K562 (cell line): ENCODE results near the gene GTPBP6.

ENCODE experiments used
- FIP1L1 ChIP-seq: fragments of 200-400 bp; formaldehyde crosslinking; IDR thresholded peaks from 2 replicates; pipeline ENCODE4 v1.6.1; 2018; ENCODE audit warnings: mild to moderate bottlenecking, low read depth, low read length; ENCODE audit not compliant: poor library complexity, severe bottlenecking
- FOXA3 ChIP-seq, 2 experiments: fragments of 450-650 bp in 1 of 2; sonication (generic) in 1 of 2; formaldehyde crosslinking; IDR thresholded peaks in 1 of 2; conservative IDR thresholded peaks in 1 of 2; 2 replicates each; pipeline versions ENCODE4 v1.4.0 to v1.8.0; 2020 to 2022; ENCODE audit warnings: mild to moderate bottlenecking in 2 of 2, missing genetic modification reagents in 1 of 2
- HOXB6 ChIP-seq: fragments of 250-450 bp; sonication (Bioruptor Pico); IDR thresholded peaks from 2 replicates; pipeline ENCODE4 v1.5.1; 2022; ENCODE audit warnings: mild to moderate bottlenecking, borderline replicate concordance
- LARP7 ChIP-seq: fragments of 450-650 bp; IDR thresholded peaks from 2 replicates; pipeline ENCODE4 v1.6.1; 2016
- POLR2AphosphoS5 ChIP-seq: IDR thresholded peaks from 2 replicates; pipeline ENCODE4 v1.6.1; 2011; ENCODE audit warnings: mild to moderate bottlenecking, low read depth, low read length, moderate library complexity; ENCODE audit not compliant: control insufficient read depth, insufficient read depth
- ZNF217 ChIP-seq: sonication (generic); formaldehyde crosslinking; IDR thresholded peaks from 2 replicates; pipeline ENCODE4 v1.8.0; 2022; ENCODE audit warnings: mild to moderate bottlenecking, missing genetic modification reagents
- ZNF444 ChIP-seq: fragments of 250-450 bp; sonication (Bioruptor Pico); IDR thresholded peaks from 2 replicates; pipeline ENCODE4 v1.4.0; 2020; ENCODE audit warnings: mild to moderate bottlenecking, moderate library complexity
- TF ChIP-seq, protein P1 (sequence below), 3 experiments: fragments of 200-800 bp in 1 of 3; sonication (Bioruptor generic) in 1 of 3; sonication (generic) in 1 of 3; formaldehyde crosslinking in 1 of 3; IDR thresholded peaks; 2 replicates each; pipeline versions ENCODE4 v1.6.1 to v1.8.0; 2016 to 2022; ENCODE audit warnings: mild to moderate bottlenecking in 2 of 3, missing compliant biosample characterization in 2 of 3, missing genetic modification characterization in 2 of 3, missing genetic modification reagents in 1 of 3
- TF ChIP-seq, protein P2 (sequence below), 3 experiments: IDR thresholded peaks in 2 of 3; conservative IDR thresholded peaks in 1 of 3; 2 replicates each; pipeline ENCODE4 v1.5.1; 2011 to 2012; ENCODE audit warnings: low read length in 3 of 3, mild to moderate bottlenecking in 3 of 3, control low read depth in 2 of 3, improper control_type of control experiment in 1 of 3, inconsistent platforms in 1 of 3, low read depth in 1 of 3, mixed read lengths in 1 of 3, moderate library complexity in 1 of 3; ENCODE audit not compliant: insufficient read depth in 2 of 3
- TF ChIP-seq, protein P3 (sequence below): sonication (generic); formaldehyde crosslinking; IDR thresholded peaks from 2 replicates; pipeline ENCODE4 v1.8.1; 2023; ENCODE audit warnings: mild to moderate bottlenecking, missing genetic modification reagents
- TF ChIP-seq, protein P4 (sequence below), 2 experiments: fragments of 450-650 bp; formaldehyde crosslinking in 1 of 2; IDR thresholded peaks; 2 replicates each; pipeline versions ENCODE4 v1.4.0 to v1.6.1; 2014 to 2020; ENCODE audit warnings: mild to moderate bottlenecking in 2 of 2, borderline replicate concordance in 1 of 2, low read depth in 1 of 2
- TF ChIP-seq, protein P5 (sequence below): fragments of 250-450 bp; sonication (Bioruptor Pico); IDR thresholded peaks from 2 replicates; pipeline ENCODE4 v1.8.0; 2022; ENCODE audit warnings: inconsistent platforms, mild to moderate bottlenecking, moderate library complexity, borderline replicate concordance
- TF ChIP-seq, protein P6 (sequence below), 2 experiments: IDR thresholded peaks; 2 replicates each; pipeline ENCODE4 v1.6.1; 2011; ENCODE audit warnings: borderline replicate concordance in 1 of 2, control low read depth in 1 of 2, low read depth in 1 of 2, low read length in 1 of 2, mild to moderate bottlenecking in 1 of 2, mixed read lengths in 1 of 2, moderate library complexity in 1 of 2; ENCODE audit not compliant: insufficient read depth in 1 of 2, insufficient read length in 1 of 2, poor library complexity in 1 of 2, severe bottlenecking in 1 of 2; ENCODE audit errors: extremely low read depth in 1 of 2

DNA sequence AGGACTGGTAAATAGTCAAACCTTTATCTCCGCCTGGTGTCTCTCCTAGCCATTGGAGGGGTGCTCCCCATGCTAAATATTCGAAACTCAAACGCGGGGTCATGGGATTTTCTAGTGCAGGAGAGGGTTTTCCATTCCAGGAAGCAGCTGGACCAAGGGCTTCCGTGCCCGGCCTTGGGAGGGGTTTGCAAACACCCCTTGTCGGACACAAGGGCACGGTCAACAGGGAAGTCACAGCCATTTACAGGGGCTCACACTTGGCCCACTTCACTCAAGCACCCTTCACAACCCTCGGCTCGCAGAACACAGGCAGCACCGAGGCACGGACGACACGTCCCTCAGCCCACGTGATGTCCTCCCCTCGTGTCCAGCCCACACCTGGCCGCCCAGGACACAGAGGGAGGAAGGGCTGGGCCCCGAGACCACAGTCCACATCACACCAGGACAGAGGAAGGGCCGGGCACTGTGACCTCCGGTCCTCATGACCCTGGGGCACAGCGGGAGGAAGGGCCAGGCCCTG is 47.7 kb downstream of the GTPBP6 start:
- TF ChIP-seq ZNF444 (CRISPR knock-in tag) = no peak
- TF ChIP-seq, protein P1, sequence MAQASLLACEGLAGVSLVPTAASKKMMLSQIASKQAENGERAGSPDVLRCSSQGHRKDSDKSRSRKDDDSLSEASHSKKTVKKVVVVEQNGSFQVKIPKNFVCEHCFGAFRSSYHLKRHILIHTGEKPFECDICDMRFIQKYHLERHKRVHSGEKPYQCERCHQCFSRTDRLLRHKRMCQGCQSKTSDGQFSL (CRISPR knock-in tag; IDR thresholded peaks at IDR 0.05) = no peak
- TF ChIP-seq, protein P1 (tag; IDR thresholded peaks at IDR 0.05) = no peak
- TF ChIP-seq, protein P2, sequence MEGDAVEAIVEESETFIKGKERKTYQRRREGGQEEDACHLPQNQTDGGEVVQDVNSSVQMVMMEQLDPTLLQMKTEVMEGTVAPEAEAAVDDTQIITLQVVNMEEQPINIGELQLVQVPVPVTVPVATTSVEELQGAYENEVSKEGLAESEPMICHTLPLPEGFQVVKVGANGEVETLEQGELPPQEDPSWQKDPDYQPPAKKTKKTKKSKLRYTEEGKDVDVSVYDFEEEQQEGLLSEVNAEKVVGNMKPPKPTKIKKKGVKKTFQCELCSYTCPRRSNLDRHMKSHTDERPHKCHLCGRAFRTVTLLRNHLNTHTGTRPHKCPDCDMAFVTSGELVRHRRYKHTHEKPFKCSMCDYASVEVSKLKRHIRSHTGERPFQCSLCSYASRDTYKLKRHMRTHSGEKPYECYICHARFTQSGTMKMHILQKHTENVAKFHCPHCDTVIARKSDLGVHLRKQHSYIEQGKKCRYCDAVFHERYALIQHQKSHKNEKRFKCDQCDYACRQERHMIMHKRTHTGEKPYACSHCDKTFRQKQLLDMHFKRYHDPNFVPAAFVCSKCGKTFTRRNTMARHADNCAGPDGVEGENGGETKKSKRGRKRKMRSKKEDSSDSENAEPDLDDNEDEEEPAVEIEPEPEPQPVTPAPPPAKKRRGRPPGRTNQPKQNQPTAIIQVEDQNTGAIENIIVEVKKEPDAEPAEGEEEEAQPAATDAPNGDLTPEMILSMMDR (IDR thresholded peaks at IDR 0.05 in 2 of 3, conservative IDR thresholded peaks at IDR 0.05 in 1 of 3; ENCODE audit: insufficient read depth in 2 of 3, low read depth in 1 of 3, low read length in 3 of 3) = no peak
- no peak for TF ChIP-seq FOXA3 (CRISPR knock-in tag; conservative IDR thresholded peaks at IDR 0.05 in 1 of 2, IDR thresholded peaks at IDR 0.05 in 1 of 2)
- no peak for TF ChIP-seq FIP1L1
- TF ChIP-seq POLR2AphosphoS5 = no peak
- TF ChIP-seq, protein P3, sequence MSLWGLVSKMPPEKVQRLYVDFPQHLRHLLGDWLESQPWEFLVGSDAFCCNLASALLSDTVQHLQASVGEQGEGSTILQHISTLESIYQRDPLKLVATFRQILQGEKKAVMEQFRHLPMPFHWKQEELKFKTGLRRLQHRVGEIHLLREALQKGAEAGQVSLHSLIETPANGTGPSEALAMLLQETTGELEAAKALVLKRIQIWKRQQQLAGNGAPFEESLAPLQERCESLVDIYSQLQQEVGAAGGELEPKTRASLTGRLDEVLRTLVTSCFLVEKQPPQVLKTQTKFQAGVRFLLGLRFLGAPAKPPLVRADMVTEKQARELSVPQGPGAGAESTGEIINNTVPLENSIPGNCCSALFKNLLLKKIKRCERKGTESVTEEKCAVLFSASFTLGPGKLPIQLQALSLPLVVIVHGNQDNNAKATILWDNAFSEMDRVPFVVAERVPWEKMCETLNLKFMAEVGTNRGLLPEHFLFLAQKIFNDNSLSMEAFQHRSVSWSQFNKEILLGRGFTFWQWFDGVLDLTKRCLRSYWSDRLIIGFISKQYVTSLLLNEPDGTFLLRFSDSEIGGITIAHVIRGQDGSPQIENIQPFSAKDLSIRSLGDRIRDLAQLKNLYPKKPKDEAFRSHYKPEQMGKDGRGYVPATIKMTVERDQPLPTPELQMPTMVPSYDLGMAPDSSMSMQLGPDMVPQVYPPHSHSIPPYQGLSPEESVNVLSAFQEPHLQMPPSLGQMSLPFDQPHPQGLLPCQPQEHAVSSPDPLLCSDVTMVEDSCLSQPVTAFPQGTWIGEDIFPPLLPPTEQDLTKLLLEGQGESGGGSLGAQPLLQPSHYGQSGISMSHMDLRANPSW (CRISPR knock-in tag) = no peak
- no peak for TF ChIP-seq HOXB6
- TF ChIP-seq LARP7 = no peak
- TF ChIP-seq, protein P4, sequence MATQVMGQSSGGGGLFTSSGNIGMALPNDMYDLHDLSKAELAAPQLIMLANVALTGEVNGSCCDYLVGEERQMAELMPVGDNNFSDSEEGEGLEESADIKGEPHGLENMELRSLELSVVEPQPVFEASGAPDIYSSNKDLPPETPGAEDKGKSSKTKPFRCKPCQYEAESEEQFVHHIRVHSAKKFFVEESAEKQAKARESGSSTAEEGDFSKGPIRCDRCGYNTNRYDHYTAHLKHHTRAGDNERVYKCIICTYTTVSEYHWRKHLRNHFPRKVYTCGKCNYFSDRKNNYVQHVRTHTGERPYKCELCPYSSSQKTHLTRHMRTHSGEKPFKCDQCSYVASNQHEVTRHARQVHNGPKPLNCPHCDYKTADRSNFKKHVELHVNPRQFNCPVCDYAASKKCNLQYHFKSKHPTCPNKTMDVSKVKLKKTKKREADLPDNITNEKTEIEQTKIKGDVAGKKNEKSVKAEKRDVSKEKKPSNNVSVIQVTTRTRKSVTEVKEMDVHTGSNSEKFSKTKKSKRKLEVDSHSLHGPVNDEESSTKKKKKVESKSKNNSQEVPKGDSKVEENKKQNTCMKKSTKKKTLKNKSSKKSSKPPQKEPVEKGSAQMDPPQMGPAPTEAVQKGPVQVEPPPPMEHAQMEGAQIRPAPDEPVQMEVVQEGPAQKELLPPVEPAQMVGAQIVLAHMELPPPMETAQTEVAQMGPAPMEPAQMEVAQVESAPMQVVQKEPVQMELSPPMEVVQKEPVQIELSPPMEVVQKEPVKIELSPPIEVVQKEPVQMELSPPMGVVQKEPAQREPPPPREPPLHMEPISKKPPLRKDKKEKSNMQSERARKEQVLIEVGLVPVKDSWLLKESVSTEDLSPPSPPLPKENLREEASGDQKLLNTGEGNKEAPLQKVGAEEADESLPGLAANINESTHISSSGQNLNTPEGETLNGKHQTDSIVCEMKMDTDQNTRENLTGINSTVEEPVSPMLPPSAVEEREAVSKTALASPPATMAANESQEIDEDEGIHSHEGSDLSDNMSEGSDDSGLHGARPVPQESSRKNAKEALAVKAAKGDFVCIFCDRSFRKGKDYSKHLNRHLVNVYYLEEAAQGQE (IDR thresholded peaks at IDR 0.05; ENCODE audit: borderline replicate concordance) = no peak
- TF ChIP-seq, protein P4 (CRISPR knock-in tag; IDR thresholded peaks at IDR 0.05; ENCODE audit: low read depth) = no peak
- TF ChIP-seq, protein P5, sequence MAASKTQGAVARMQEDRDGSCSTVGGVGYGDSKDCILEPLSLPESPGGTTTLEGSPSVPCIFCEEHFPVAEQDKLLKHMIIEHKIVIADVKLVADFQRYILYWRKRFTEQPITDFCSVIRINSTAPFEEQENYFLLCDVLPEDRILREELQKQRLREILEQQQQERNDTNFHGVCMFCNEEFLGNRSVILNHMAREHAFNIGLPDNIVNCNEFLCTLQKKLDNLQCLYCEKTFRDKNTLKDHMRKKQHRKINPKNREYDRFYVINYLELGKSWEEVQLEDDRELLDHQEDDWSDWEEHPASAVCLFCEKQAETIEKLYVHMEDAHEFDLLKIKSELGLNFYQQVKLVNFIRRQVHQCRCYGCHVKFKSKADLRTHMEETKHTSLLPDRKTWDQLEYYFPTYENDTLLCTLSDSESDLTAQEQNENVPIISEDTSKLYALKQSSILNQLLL = no peak
- no peak for TF ChIP-seq ZNF217 (CRISPR knock-in tag)
- TF ChIP-seq, protein P6, sequence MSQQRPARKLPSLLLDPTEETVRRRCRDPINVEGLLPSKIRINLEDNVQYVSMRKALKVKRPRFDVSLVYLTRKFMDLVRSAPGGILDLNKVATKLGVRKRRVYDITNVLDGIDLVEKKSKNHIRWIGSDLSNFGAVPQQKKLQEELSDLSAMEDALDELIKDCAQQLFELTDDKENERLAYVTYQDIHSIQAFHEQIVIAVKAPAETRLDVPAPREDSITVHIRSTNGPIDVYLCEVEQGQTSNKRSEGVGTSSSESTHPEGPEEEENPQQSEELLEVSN (IDR thresholded peaks at IDR 0.05; ENCODE audit: borderline replicate concordance in 1 of 2, extremely low read depth in 1 of 2, insufficient read depth in 1 of 2, insufficient read length in 1 of 2, low read depth in 1 of 2, low read length in 1 of 2, poor library complexity in 1 of 2, severe bottlenecking in 1 of 2) = no peak
